Measurements from ENCODE around the gene LHX6. TPM values are rescaled to one million over a fixed set of nuclear protein-coding genes. Genes with fewer than 3 reads are reported as not detected.
A peak's percentile ranks its signal among the peaks of the same experiment; 100 is the strongest.

LHX6 gene
- total RNA-seq, 1 experiment from 2014 or later, result 1.5 TPM

DNA sequence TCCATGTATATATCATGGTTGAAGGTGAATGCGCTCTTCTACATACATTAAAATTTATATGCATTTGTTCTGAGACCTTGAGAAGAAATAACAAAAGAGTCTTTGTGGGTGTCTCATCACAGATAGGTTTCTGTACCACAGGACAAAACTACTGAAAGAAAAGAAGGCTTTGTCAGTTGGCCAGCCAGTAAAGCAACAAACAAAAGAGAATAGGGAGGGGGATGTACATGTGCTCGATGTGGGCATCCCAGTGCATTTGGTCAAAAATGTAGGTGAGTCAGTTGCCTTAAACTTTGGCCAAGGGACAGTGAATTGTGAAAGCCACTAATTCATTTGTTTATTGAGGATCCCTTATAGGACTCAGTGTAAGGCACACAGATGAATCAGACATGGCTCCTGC is 22.6 kb upstream of the LHX6 start:
- POLR2A ChIA-PET, result no interaction called here
- ATAC-seq, result no peak
- Mint-ChIP-seq H3K4me1 (peaks cover 42% of the 10 kb centered on the region), H3K27me3 (ENCODE audit: low read depth) (no peaks in the 10 kb centered on the region), H3K4me3 (no peak overlapping the region), H3K27ac (peak overlapping the region; percentile 31), H3K9me3 (no peaks in the 10 kb centered on the region), H3K36me3 (peaks cover 28% of the 10 kb centered on the region)
- TF ChIP-seq GABPB1 (CRISPR knock-in tag; IDR thresholded peaks at IDR 0.05) (no peak), ZNF219 (CRISPR knock-in tag; IDR thresholded peaks at IDR 0.05; ENCODE audit: borderline replicate concordance) (no peak), ZNF512 (CRISPR knock-in tag; IDR thresholded peaks at IDR 0.05; ENCODE audit: borderline replicate concordance) (no peak)
- CTCF ChIA-PET, result no interaction called here
- no peak for DNase-seq (ENCODE audit: low spot score)

DNA sequence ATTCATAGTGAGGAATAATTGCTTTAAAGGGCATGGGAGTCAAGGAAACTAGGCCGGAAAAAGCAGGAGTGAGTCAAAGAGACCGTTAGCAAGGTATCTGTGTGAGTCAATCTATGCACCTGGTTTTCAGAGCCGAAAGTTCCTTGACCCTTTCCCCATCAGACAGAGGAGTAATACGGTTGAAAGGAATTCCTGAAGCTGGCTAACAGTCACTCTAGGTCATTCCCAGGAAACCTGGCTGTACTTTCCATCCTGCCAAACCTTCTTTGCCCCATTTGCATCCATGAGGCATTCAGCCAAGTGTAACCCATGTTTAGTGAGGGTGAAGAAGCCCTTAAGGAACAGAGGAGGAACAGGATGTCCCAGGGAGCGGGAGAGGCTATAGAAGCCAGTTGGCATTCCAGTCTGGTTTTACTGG is 19.7 kb upstream of the LHX6 start:
- TF ChIP-seq, protein P1, sequence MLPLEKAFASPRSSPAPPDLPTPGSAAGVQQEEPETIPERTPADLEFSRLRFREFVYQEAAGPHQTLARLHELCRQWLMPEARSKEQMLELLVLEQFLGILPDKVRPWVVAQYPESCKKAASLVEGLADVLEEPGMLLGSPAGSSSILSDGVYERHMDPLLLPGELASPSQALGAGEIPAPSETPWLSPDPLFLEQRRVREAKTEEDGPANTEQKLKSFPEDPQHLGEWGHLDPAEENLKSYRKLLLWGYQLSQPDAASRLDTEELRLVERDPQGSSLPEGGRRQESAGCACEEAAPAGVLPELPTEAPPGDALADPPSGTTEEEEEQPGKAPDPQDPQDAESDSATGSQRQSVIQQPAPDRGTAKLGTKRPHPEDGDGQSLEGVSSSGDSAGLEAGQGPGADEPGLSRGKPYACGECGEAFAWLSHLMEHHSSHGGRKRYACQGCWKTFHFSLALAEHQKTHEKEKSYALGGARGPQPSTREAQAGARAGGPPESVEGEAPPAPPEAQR (CRISPR knock-in tag; IDR thresholded peaks at IDR 0.05), result no peak
- TF ChIP-seq ATF2 (CRISPR knock-in tag; IDR thresholded peaks at IDR 0.05; ENCODE audit: borderline replicate concordance, low read depth) (no peak), ATF3 (CRISPR knock-in tag; conservative IDR thresholded peaks at IDR 0.05) (no peak), ZNF219 (CRISPR knock-in tag; IDR thresholded peaks at IDR 0.05; ENCODE audit: borderline replicate concordance) (no peak), RELA (CRISPR knock-in tag; IDR thresholded peaks at IDR 0.05; ENCODE audit: borderline replicate concordance) (no peak), ZNF512 (CRISPR knock-in tag; IDR thresholded peaks at IDR 0.05; ENCODE audit: borderline replicate concordance) (no peak), ZNF425 (CRISPR knock-in tag; conservative IDR thresholded peaks at IDR 0.05) (no peak), ZNF396 (CRISPR knock-in tag; IDR thresholded peaks at IDR 0.05; ENCODE audit: borderline replicate concordance) (no peak), MLX (CRISPR knock-in tag; IDR thresholded peaks at IDR 0.05) (no peak), NFATC4 (CRISPR knock-in tag; IDR thresholded peaks at IDR 0.05) (no peak)
- TF ChIP-seq, protein P2, sequence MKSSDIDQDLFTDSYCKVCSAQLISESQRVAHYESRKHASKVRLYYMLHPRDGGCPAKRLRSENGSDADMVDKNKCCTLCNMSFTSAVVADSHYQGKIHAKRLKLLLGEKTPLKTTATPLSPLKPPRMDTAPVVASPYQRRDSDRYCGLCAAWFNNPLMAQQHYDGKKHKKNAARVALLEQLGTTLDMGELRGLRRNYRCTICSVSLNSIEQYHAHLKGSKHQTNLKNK (CRISPR knock-in tag; IDR thresholded peaks at IDR 0.05), result no peak
- TF ChIP-seq, protein P3, sequence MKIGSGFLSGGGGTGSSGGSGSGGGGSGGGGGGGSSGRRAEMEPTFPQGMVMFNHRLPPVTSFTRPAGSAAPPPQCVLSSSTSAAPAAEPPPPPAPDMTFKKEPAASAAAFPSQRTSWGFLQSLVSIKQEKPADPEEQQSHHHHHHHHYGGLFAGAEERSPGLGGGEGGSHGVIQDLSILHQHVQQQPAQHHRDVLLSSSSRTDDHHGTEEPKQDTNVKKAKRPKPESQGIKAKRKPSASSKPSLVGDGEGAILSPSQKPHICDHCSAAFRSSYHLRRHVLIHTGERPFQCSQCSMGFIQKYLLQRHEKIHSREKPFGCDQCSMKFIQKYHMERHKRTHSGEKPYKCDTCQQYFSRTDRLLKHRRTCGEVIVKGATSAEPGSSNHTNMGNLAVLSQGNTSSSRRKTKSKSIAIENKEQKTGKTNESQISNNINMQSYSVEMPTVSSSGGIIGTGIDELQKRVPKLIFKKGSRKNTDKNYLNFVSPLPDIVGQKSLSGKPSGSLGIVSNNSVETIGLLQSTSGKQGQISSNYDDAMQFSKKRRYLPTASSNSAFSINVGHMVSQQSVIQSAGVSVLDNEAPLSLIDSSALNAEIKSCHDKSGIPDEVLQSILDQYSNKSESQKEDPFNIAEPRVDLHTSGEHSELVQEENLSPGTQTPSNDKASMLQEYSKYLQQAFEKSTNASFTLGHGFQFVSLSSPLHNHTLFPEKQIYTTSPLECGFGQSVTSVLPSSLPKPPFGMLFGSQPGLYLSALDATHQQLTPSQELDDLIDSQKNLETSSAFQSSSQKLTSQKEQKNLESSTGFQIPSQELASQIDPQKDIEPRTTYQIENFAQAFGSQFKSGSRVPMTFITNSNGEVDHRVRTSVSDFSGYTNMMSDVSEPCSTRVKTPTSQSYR (CRISPR knock-in tag; IDR thresholded peaks at IDR 0.05), result no peak
- CTCF ChIA-PET, result interaction anchor here (1.0 kb wide), 1 partner anchor 34 kb away, joined by 3 read pairs; no protein-coding TSS in a partner anchor
- Mint-ChIP-seq H3K27ac (no peak overlapping the region), H3K27me3 (ENCODE audit: low read depth) (no peaks in the 10 kb centered on the region), H3K4me1 (peaks cover 21% of the 10 kb centered on the region), H3K9me3 (no peaks in the 10 kb centered on the region), H3K36me3 (peaks cover 46% of the 10 kb centered on the region), H3K4me3 (no peak overlapping the region)
- POLR2A ChIA-PET, result no interaction called here
- ATAC-seq (no peak), DNase-seq (ENCODE audit: low spot score) (no peak)

Measured in WTC11 (cell line).